ENCODE results near the gene PLCL1.

Gene PLCL1

GRCh38 chr2:197890168-197890567 is 85.8 kb downstream of the PLCL1 start:
- DNase-seq = no peak

DNA sequence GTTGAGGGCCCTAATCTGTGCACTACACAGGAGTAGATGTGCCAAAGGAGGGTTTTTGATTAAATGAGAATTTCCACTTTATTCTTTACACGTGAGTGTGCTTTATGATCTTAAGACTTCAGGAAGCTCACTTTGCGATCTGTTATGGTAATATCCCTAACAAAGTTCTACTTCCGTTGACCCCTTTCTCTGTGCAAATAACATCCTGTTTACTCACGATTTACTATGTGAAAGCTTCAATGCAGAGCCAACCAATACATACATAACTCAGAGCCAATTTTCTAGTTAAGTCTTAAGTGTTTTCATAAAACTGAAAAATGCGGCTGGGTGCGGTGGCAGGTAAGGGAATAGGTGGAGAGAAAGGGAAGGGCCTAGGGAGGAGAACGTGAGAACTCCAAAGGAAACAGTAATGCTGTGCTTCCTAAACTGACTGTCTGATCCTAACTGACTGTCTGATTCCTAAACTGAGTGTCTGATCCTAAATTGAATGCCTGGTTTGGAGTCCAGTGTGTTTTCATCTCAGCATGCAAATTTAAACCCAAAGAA is 87.6 kb downstream of the PLCL1 start:
- no peak for DNase-seq

GRCh38 chr2:197893403-197894177 is 89.2 kb downstream of the PLCL1 start:
- DNase-seq = no peak

GRCh38 chr2:197894751-197895274 is 90.4 kb downstream of the PLCL1 start:
- DNase-seq = no peak

DNA sequence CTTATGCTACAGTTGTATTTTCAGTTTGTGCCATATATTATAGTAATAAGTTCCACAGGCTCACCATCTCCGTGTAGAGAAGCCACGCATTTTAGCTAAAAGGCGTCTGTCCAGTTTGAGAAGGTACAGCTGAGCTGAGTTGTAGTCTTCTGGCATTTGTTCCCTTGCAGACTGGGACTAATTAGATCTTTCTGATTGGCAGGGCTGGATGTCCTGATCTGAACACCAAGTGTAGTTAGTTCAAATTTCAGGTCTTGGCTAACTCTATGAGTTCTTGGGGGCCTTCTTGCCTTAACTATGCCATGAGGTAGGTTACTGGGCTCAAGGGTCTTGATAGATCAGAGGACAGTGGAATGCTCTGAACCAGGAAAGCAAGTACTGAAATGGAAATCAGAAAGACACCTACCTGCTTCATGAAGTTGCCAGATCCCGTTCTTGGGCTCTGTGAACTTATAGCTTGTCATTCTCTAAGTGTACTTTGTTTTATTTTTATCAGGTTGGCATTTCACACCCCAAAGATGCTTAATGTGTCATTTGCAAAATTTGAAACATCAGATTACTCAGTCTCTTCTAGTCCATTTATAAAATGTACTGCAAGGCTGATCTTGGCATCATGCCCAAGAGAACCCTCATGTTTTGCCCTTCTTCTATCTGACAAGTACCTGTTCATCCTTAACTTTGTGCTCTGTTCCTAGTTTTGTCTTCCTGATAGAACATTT is 93.7 kb downstream of the PLCL1 start:
- no peak for DNase-seq

- no peak for DNase-seq
Measured at GRCh38 chr2:197904446-197904845, 100.1 kb downstream of the PLCL1 start.

DNA sequence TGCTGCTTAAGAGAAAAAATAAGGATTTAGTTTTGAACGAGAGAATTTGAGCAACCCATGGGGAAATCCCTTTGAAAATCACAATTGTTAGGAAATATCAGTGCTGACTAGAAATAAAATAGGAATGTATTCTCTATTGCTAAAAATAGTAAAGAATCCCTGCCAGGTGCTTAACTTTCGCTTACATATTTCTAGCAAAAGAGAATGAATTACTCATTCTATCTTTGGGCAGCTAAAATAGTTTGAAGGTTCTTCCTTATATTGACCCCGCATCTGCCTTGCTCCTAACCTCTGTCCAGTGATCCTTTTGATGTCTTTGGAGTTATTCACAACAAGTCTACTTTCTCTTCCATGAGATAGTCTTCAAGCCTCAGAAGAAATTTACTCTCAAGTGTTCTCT is 103.8 kb downstream of the PLCL1 start:
- DNase-seq = no peak

GRCh38 chr2:197908990-197909776 is 104.8 kb downstream of the PLCL1 start:
- DNase-seq = no peak

GRCh38 chr2:197911667-197912066 is 107.3 kb downstream of the PLCL1 start:
- DNase-seq = no peak

DNA sequence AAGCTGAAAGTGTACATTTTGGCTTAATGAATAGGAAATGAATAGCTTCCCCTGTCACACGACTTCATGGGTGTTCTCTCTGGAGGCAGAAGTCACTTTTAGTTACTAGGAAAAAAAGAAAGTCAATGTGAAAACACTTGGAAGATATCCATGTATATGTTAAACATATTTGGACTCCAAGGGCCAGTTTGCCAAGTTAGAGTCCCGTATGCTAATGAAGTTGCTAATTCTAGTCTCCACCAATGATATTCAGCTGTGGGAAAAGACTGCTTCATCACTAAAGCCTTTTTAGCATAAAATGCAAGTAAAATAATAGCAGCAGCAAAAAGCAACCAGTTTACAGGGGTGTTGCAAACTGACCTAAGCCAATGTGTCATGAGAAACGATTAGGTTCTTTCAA is 108.7 kb downstream of the PLCL1 start:
- DNase-seq = no peak

DNA sequence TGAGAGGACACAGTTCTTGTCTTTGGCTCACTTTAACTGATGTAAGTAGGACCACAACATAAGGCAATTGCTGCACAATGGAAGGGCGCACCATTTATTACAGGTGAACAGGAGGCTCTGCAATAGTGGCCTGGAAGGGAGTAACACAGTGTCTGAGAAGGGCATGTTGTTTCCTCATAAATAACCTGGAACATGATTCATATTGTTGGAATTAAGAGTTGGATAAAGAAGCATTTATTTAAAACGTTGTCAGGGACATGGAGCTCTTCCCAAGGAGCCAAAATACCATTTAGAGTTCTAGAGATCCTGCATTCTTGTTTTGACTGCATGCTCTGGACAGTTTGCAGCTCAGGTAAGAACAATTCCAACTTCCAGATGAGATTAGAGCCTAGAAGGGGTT is 110.4 kb downstream of the PLCL1 start:
- DNase-seq = no peak

DNA sequence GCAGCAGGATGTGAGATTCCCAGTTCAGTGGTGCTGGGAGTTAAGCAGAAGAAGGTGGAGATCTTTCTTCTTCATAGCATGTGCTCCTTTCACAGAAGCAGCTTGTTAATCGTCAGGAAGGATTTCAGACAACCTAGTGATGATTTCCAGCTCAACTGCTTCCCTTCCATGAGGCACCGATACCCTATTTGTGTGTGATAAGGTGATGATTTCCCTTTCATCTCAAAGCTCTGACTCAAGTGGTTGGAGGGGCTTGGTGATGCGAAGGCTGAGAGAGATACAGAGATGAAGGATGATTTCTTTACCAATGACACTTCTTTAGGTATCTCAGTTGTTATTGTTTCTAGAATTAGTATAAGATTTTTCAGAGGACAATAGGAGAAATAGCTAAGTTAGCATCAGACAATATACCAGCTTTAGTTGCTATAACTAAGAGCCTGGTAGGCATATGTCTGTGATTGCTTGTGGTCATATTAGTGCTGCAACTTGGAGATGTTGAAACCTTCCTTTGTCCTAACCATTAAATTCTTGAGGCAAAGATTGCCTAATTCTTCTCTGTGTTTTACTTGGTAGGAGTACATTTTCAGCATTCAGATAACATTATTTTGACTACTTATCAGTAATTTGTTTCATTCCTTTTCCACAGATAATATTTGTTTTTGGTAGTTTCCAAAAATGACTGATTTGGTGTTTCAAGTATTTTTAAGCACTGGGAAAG is 111.3 kb downstream of the PLCL1 start:
- no peak for DNase-seq

- DNase-seq = no peak
Measured at GRCh38 chr2:197919487-197919886, 115.1 kb downstream of the PLCL1 start.

DNA sequence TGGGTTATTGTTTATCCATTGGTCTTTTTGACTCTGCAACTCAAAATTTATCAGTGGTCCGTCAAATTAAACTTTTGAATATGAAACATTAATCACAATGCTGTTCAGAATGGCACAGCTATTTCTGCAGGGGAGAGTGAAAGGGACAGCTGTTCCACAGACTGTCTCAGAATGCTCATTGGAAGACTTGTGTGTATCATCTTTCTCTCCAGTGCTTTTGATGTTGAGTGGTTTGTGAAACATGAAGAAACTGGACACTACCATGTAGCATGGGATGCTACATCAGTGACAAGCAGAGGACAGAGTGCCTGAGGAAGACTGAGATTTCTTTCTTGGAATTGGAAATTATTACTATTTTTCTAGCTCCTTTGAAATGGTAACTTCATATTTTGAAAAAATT is 115.7 kb downstream of the PLCL1 start:
- DNase-seq = no peak

DNA sequence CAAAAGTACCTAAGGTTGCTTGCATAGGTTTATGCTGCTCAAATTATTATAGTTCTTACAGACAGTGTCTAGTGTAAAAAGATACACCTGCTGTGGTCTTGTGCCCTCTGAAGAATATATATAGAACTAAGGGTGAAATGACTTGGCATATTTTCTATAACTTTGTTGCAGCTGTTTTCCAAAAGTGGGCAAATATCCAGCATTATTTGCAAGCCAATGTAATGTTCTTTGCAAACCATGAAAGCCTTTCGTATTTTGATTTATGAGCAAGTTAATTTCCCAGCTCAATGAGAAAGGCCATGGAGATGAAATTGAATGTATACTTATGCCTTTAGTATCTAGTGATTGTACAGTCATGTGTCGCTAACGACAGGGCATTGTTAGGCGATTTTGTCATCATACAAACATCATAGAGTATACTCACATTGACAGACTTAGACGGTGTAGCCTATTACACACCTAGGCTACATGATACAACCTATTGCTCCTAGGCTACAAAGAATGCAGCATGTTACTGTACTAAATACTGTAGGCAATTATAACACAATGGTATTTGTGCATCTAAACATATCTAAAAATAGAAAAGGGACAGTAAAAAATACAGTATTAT is 116.3 kb downstream of the PLCL1 start:
- DNase-seq = no peak

- DNase-seq = no peak
Measured at GRCh38 chr2:197924483-197924882, 120.1 kb downstream of the PLCL1 start.

GRCh38 chr2:197925204-197925603 is 120.8 kb downstream of the PLCL1 start:
- no peak for DNase-seq

GRCh38 chr2:197925976-197926375 is 121.6 kb downstream of the PLCL1 start:
- no peak for DNase-seq

DNA sequence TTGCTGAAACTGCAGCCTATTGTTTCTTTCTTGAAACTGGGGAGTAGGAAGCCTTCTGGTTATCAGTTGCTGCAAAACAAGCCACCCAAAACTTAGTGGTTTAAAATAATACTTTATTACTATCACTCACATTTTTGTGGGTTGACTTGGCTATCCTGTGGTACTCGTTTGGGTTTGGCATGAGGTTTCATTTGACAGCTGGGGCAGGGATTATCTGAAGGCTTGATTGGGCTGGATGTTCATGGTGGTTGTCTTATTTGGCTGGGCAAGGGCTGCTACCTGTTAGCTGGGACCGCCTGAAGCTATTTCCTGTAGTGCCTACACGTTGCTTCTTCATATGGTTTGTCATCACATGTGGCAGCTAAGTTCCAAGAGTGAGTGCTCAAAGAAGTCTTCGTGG is 122.3 kb downstream of the PLCL1 start:
- DNase-seq = no peak

DNA sequence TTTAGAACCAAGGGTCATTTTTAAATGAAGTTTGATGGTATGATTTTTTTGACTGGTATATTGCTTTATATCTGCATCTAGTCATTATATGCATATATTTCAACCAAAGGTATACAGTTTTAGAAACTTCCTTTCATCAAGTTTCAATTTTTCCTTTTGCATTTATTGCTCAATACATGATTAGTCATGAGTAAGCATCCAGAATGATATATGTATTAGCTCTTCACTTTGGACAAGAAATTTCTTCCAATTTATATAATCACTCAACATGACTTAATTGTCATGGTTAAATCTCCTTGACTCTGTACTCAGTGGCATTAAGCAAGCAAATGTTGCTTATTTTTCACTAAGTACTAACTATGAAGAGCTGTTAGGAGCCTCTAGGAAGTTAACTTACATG is 123.6 kb downstream of the PLCL1 start:
- DNase-seq = no peak

GRCh38 chr2:197929008-197929885 is 124.9 kb downstream of the PLCL1 start:
- DNase-seq = no peak

Data from NCI-H1694 treated with DMSO at 0.1 percent for 48 hours (cell line).